B cell (primary cell): ENCODE data around the gene USB1. TPM values are rescaled to one million over a fixed set of nuclear protein-coding genes. Genes with fewer than 3 reads are reported as not detected.

Experiments
- ATAC-seq: fragments of 200-7000 bp; cut with Tn5 transposase; one replicate; pipeline ENCODE4 v1.10.0; 2021; ENCODE audit warnings: low read depth, mild to moderate bottlenecking, moderate number of reproducible peaks, moderate library complexity
- CTCF ChIA-PET: fragments of 350-600 bp; sonication (Branson Sonifier 250); formaldehyde crosslinking; loops from one replicate; lab custom pipeline; 2021; ENCODE audit warnings: antibody characterized with exemption, inconsistent platforms; lab: Charles Lee
- POLR2A ChIA-PET: fragments of 350-600 bp; sonication (Branson Sonifier 250); formaldehyde crosslinking; loops from one replicate; lab custom pipeline; 2021; ENCODE audit warnings: antibody characterized with exemption; lab: Charles Lee
- DNase-seq: peaks from one replicate; pipeline ENCODE4 v3.0.0; 2013
- H2AFZ ChIP-seq: 2 replicates; pipeline ENCODE4 v1.6.1; 2012; ENCODE audit warnings: mild to moderate bottlenecking, low read depth, low read length; ENCODE audit not compliant: insufficient read depth, poor library complexity, severe bottlenecking
- H3K27ac ChIP-seq, 2 donors: 1 replicate in 1 of 2; 2 replicates in 1 of 2; pipeline ENCODE4 v1.5.1; 2012 to 2013; ENCODE audit warnings: low read length in 2 of 2, mild to moderate bottlenecking in 2 of 2, moderate library complexity in 1 of 2
- H3K27me3 ChIP-seq, 4 experiments: fragments of 200-600 bp in 1 of 4; sonication (generic) in 1 of 4; replicated peaks in 1 of 4; 1 replicate in 2 of 4; 2 replicates in 2 of 4; pipeline versions ENCODE4 v1.6.1 to v1.7.0; 2013 to 2016; ENCODE audit warnings: low read length in 3 of 4, mild to moderate bottlenecking in 2 of 4, mixed read lengths in 1 of 4, moderate library complexity in 1 of 4; ENCODE audit not compliant: insufficient read depth in 4 of 4, control insufficient read depth in 3 of 4; ENCODE audit errors: control extremely low read depth in 1 of 4
- H3K36me3 ChIP-seq, 2 experiments: replicated peaks in 1 of 2; 1 replicate in 1 of 2; 2 replicates in 1 of 2; pipeline versions ENCODE4 v1.6.1 to v1.7.1; 2013; ENCODE audit warnings: low read length in 1 of 2; ENCODE audit not compliant: insufficient read depth in 2 of 2, control insufficient read depth in 1 of 2; ENCODE audit errors: control extremely low read depth in 1 of 2, extremely low read depth in 1 of 2
- H3K4me1 ChIP-seq, 2 donors: fragments of 200-600 bp in 1 of 2; sonication (generic) in 1 of 2; 1 replicate in 1 of 2; 2 replicates in 1 of 2; pipeline versions ENCODE4 v1.5.1 to v1.6.1; 2013 to 2017; ENCODE audit warnings: low read length in 2 of 2; ENCODE audit not compliant: control insufficient read depth in 2 of 2, insufficient read depth in 2 of 2
- H3K4me2 ChIP-seq: replicated peaks from 2 replicates; pipeline ENCODE3; 2012; ENCODE audit warnings: mild to moderate bottlenecking, low read depth, low read length; ENCODE audit not compliant: poor library complexity, severe bottlenecking
- H3K4me3 ChIP-seq, 5 experiments: fragments of 200-600 bp in 1 of 5; sonication (generic) in 1 of 5; 1 replicate in 3 of 5; 2 replicates in 2 of 5; pipeline versions ENCODE4 v1.5.1 to v1.7.0; 2011 to 2016; ENCODE audit warnings: low read length in 4 of 5, mild to moderate bottlenecking in 4 of 5, low read depth in 2 of 5, control low read depth in 1 of 5, moderate library complexity in 1 of 5; ENCODE audit not compliant: insufficient read depth in 1 of 5; ENCODE audit errors: control extremely low read depth in 1 of 5, extremely low read depth in 1 of 5
- H3K79me2 ChIP-seq: fragments of 200-600 bp; sonication (generic); one replicate; pipeline ENCODE4 v1.6.0; 2016; ENCODE audit warnings: low read length; ENCODE audit not compliant: control insufficient read depth, insufficient read depth
- H3K9ac ChIP-seq: fragments of 200-600 bp; sonication (generic); 2 replicates; pipeline ENCODE4 v1.6.1; 2017; ENCODE audit warnings: mild to moderate bottlenecking, low read length, moderate library complexity
- H3K9me3 ChIP-seq, 3 donors: one replicate each; pipeline versions ENCODE4 v1.6.1 to v1.7.1; 2013; ENCODE audit warnings: low read length in 2 of 3; ENCODE audit not compliant: control insufficient read depth in 2 of 3, insufficient read depth in 1 of 3; ENCODE audit errors: control extremely low read depth in 1 of 3
- H4K20me1 ChIP-seq: 2 replicates; pipeline ENCODE4 v1.6.0; 2012; ENCODE audit warnings: mild to moderate bottlenecking, low read length; ENCODE audit not compliant: insufficient read depth, control insufficient read depth, poor library complexity, severe bottlenecking
- H3K27ac Mint-ChIP-seq: one replicate; pipeline ENCODE4 v1.8.0; 2021; ENCODE audit warnings: mixed read lengths
- H3K27me3 Mint-ChIP-seq: one replicate; pipeline ENCODE4 v1.8.0; 2021; ENCODE audit warnings: mixed read lengths
- H3K4me1 Mint-ChIP-seq: one replicate; pipeline ENCODE4 v1.8.0; 2021; ENCODE audit warnings: mixed read lengths
- H3K4me3 Mint-ChIP-seq: one replicate; pipeline ENCODE4 v1.8.0; 2021; ENCODE audit warnings: mixed read lengths
- H3K9me3 Mint-ChIP-seq: one replicate; pipeline ENCODE4 v1.8.0; 2022; ENCODE audit warnings: mixed read lengths; ENCODE audit not compliant: insufficient read depth
- CTCF ChIP-seq: fragments of 200-600 bp; IDR thresholded peaks from one replicate; pipeline ENCODE4 v1.8.0; 2022; ENCODE audit warnings: antibody characterized with exemption, mild to moderate bottlenecking
- EZH2 ChIP-seq: IDR thresholded peaks from 2 replicates; pipeline ENCODE4 v1.6.1; 2012; ENCODE audit warnings: borderline replicate concordance, low read depth, mild to moderate bottlenecking, moderate library complexity, low read length; ENCODE audit not compliant: insufficient read depth, poor library complexity, severe bottlenecking
- WGBS: methylation state at CpG from one replicate; pipeline ENCODE4 v1.1.5; 2013; ENCODE audit warnings: missing lambda C conversion rate; ENCODE audit not compliant: insufficient coverage; 5-methylcytosine and 5-hydroxymethylcytosine counted together
- intact Hi-C: fragments of 100-400 bp; cut with micrococcal nuclease; formaldehyde crosslinking; loops from one replicate; pipeline ENCODE4 v1.10.0; 2022
- polyA plus RNA-seq: library from polyadenylated mRNA; depleted of rRNA; stranded (reverse); fragments of >200 nt; gene quantifications from 2 replicates; pipeline ENCODE4 v1.2.3, GENCODE V29; 2012
- total RNA-seq, 2 donors: library from RNA; stranded (reverse); fragments of 120-200 nt in 1 of 2; gene quantifications; 1 replicate in 1 of 2; 2 replicates in 1 of 2; pipeline versions ENCODE4 v1.2.3 to v1.2.4, GENCODE V29; 2013 to 2022

USB1 gene
- total and polyA plus RNA-seq, 2 donors (not counting 1 experiment from before 2014, with no cell fraction given) = 32.8 to 37.0 TPM

DNA sequence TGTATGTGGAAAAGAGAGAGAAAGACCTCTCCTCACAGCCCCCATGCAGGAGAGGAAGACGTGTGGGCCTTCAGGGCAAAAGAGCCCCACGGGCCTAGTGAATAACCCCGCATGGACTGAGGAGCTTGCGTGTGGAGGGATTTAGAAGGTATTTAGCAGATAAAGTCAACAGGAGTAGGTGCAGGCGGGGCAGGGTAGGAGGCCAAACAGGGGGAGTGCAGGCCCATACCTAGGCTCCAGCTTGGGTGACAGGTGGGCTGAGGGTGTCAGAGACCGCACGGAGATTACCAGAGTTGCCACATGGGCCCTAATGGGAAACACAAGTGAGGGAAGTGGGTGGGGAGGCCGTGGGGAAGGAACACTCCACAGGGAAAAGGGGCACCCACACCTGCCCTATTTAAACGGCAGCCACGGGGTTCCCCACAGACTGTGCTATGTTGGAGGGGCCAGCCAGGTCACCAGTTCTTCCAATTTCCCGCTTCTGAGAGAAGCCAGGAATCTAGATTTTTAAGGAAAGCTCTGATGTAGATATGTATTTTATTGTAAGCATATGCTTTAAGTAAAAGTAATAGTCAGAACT lies 22.1 kb upstream of the USB1 start:
- Mint-ChIP-seq H3K27ac (no peak overlapping the region), H3K27me3 (peaks cover 21% of the 10 kb centered on the region), H3K9me3 (no peaks in the 10 kb centered on the region), H3K4me1 (peaks cover 2% of the 10 kb centered on the region), H3K4me3 (no peak overlapping the region)
- 76% methylated on average over 9 of the region's 11 CpGs for WGBS
- Histone ChIP-seq H4K20me1 (no peaks in the 10 kb centered on the region), H3K27me3 (peaks cover 0 to 6% (median 3%) of the 10 kb centered on the region in 4 experiments), H2AFZ (no peak overlapping the region), H3K4me3 (no peak overlapping the region), H3K79me2 (no peaks in the 10 kb centered on the region), H3K4me2 (no peak overlapping the region), H3K9ac (no peak overlapping the region), H3K36me3 (no peaks in the 10 kb centered on the region), H3K9me3 (peaks cover 0 to 3% (median 0%) of the 10 kb centered on the region in 3 donors), H3K4me1 (peaks cover 2 to 3% of the 10 kb centered on the region in 2 donors), H3K27ac (no peak overlapping the region)
- POLR2A ChIA-PET = interaction anchor here (0.6 kb wide), 1 partner anchor 704 kb away, joined by 10 read pairs; no protein-coding TSS in a partner anchor
- no peak for TF ChIP-seq CTCF
- no peak for TF ChIP-seq EZH2
- CTCF ChIA-PET = no interaction called here
- ATAC-seq = no peak
- intact Hi-C loops = no loop called here
- DNase-seq = no peak

- Histone ChIP-seq H2AFZ (no peak overlapping the region), H3K4me2 (no peak overlapping the region), H3K27ac (no peak overlapping the region), H3K36me3 (no peaks in the 10 kb centered on the region), H3K9me3 (peaks cover 0 to 10% (median 0%) of the 10 kb centered on the region in 3 donors), H4K20me1 (no peaks in the 10 kb centered on the region), H3K79me2 (no peaks in the 10 kb centered on the region), H3K4me1 (peaks cover 7 to 16% of the 10 kb centered on the region in 2 donors), H3K27me3 (peaks cover 0 to 14% (median 6%) of the 10 kb centered on the region in 4 experiments), H3K9ac (no peak overlapping the region), H3K4me3 (no peak overlapping the region)
- ChIA-PET POLR2A (no interaction called here), CTCF (no interaction called here)
- no peak overlapping the region for H3K4me3 Mint-ChIP-seq
- no peaks in the 10 kb centered on the region for H3K9me3 Mint-ChIP-seq
- ATAC-seq (no peak), DNase-seq (no peak)
- peaks cover 18% of the 10 kb centered on the region for H3K4me1 Mint-ChIP-seq
- H3K27me3 Mint-ChIP-seq = peaks cover 15% of the 10 kb centered on the region
- WGBS = 89% methylated on average over 5 of the region's 7 CpGs
- TF ChIP-seq EZH2 (no peak), CTCF (no peak)
- H3K27ac Mint-ChIP-seq = no peak overlapping the region
- intact Hi-C loops = no loop called here
Measured at GRCh38 chr16:57981636-57982035, 19.6 kb upstream of the USB1 start.
